CD4-positive, alpha-beta T cell treated with Interleukin-17A for 4 hours (primary cell): ENCODE measurements around the gene CXCR5.
A peak's percentile ranks its signal among the peaks of the same experiment; 100 is the strongest.

Experiments used
- DNase-seq: peaks from one replicate; pipeline ENCODE4 v3.0.0-alpha.2; 2020; ENCODE audit warnings: mixed read lengths

Gene CXCR5

DNA sequence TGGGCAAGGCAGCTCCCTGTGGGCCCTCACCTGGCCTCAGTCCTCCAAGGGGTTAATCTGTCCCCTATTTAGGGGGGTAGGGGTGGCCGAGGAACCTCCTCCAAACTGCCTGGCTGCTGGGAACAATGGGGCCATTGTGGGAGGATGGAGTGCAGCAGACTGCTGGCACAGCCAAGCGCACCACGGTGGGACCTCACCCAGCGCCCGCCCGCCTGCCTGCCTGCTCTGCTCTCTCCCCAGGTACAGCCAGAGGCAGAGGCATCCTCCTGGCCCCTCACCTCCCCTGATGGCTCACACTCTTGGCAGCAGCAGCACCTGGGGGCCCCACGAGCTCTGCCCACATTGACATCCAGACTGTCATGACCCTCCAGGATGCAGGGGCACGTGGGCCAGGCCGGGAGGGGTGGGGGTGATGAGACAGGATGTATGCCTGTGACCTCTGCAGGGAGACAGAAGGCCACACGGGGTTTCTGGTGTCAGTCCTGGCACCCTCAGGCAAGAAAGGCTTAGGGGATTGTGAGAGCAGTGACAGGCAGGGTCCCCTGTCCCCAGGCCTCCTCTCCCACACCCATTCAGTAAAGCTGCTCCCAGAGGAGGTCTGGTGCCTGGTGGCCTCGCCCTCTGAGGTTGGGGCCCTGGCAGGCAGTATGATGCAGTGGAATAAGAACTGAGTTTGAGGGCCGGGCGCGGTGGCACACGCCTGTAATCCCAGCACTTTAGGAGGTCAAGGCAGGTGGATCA lies 30.7 kb downstream of the CXCR5 start:
- DNase-seq: peak; percentile 89

- peak; percentile 10 for DNase-seq
These were observed 31.3 kb downstream of the CXCR5 start for GRCh38 chr11:118914987-118915386.

DNA sequence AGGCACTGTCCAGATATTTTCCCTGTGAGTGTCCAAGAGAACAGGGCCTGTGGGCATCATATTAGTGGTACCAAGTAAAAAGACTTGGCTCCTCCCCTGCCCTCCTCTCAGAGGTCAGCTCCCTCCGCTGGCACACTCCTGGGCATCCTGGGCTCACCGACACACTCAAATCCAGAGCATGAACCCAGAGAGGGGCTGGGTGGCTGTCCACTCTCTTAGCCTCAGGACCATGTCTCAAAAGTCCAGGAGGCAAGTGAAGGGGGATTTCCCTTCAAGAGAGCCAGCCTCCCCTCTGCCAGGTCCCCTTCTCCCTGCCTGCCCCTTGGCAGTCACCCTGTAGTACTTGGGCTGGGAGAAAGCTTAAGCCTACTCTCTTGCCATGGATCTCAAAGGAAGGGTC lies 31.7 kb downstream of the CXCR5 start:
- no peak for DNase-seq

DNA sequence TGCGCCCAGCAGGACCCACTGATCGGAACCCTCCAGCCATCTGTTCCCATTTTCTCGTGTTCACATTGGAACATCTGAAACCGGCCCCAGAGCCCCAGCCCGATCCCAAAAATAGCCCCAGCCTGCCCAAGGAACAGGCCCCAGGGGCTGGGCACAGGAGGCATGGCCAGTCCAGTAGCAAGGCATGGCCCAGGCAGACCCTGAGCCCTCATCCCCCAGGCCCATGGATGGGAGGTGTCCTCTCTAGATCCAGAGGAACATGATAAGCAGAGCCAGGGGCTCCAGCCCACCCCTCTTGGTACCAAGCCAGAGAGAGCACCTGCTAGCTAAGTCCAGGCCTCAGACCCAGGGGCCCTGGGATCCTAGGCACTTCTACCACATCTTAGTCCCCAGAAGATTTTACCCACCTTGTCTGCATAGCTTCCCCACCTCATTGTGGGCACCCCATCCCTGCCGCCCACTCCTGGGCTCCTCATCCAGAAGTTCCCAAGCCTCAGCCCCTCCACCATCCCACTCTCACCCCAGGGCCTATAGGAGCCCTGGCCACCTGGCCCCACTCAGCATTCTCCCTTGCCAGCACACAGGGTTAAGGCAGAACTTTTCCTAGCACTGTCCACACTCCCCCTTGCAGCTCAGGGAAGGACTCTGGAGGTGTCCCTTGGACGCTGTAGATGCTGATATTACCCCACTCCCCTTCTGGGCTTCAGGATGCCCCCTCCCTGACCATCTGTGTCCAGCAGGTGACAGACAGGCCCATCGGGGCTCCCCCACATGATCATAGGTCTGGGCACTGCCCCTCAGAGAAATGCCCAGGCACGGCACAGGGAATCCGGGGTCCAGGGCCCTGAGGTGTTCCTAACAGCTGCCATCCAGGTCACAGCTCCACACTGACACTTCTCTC lies 32.5 kb downstream of the CXCR5 start:
- DNase-seq: peak; percentile 4

- DNase-seq: peak; percentile 9
These were observed 33.2 kb downstream of the CXCR5 start for GRCh38 chr11:118916842-118917388.

DNA sequence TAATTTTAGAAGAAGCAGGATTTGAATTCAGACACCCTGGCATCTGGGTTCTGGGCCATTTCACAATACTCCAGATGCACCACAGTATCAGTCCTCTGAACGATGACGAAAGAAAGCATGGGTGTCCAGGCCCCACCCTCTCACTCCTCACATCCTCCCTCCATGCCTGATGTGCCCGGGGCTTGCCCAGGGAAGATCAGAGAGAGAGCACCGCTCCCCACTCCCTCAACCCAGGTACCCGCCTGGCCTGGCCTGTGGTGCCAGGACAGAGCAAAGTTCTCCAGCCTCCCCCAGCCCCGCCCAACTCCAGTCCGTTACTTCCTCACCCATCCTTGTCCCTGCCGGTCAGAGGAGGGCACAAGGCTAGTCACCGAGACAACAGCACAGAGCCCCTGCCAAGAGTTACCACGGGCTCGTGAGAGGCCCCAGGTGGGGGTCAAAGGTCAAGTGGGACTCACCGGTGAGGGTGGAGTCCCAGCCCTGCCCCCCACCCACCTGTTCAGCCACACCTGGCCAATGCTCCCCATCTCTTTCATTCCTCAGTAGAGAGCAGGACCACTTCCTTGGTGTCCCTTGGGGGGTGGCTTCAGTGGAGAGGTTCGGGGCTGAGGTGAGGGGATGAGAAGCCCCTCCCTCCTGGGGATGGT lies 33.9 kb downstream of the CXCR5 start:
- DNase-seq: peak; percentile 58

- peak; percentile 56 for DNase-seq
These were observed 34.5 kb downstream of the CXCR5 start for GRCh38 chr11:118918128-118918685.

- peak; percentile 62 for DNase-seq
These were observed 35.1 kb downstream of the CXCR5 start for GRCh38 chr11:118918686-118919280.

- peak; percentile 38 for DNase-seq
These were observed 37.6 kb downstream of the CXCR5 start for GRCh38 chr11:118921121-118921928.

DNA sequence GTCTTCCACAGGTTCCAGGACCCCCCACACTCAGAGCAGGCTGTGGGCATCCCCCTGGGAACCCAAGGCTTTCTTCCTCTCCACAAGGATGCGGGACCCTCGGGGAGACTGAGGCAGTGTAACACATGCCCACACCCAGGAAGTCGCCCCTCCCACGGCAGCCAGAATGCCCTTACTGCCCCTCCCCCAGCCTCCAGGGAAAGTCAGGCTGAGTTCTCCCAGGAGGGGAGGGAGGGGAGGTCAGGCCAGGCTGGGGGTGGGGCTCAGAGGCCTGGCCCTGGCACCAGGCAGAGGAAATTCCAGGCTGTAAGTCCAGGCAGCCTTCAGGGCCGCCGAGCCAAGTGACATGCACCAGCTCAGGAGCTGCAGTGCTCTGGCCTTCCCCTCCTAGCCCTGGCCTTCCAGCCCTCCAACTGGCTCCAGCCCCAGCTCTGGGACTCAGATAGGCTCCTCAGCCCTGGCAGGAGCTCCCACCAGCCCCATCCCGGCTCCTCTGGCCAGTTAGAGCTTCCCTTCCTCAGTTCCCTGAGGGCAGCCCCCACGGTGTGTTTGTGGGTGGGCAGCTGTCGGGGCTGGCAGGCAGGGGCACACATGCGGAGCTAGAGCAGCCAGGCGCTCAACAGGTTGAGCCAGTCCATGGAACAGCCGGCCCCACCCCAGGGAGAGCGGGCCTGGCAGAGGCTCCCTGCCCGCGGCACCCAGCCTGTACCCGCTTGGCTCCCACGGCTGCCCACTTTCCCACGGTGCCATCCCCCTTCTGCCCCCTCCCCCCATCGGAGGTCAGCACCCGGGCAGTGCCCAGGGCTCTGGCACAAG lies 38.4 kb downstream of the CXCR5 start:
- DNase-seq: peak; percentile 45

DNA sequence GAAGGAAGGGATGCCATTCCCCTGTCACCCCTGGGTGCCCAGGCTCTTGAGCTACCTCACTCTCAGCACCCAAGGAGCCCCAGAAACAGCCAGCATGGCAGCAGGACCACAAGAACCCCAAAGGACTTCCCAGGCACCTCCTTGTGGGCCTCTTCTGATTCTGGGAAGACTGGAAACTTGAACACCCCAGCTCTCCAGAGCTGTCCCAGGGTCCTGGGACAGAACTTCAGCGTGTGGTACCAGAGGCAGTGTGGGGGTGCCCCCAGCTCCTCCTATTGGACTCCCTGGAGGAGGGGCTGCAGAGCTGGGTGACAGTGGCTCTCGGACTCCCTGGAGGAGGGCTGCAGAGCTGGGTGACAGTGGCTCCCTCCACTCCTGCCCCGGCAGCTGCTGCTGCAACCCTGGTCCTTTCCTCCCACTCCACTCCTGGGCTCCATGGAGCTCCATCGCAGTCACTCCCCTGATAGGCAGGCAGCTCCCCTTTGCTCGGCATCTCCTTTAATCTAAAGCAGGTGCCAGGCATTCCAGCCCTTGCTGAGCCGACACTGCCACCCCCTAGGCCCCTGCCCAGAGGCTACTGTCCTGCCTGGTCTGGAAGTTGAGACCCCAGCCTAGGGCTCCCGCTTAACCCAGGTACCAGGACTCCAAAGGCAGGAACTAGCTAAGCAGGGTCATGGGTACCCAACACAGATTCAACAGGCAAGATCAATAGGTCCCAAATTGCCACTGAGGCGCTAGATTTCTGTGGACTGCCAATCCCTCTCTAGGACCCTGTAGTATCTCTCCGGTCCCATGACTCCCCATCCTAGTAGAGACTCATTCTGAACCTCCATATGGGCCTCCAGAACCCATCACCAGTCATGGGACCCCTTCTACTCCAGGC lies 39.3 kb downstream of the CXCR5 start:
- peak; percentile 39 for DNase-seq

DNA sequence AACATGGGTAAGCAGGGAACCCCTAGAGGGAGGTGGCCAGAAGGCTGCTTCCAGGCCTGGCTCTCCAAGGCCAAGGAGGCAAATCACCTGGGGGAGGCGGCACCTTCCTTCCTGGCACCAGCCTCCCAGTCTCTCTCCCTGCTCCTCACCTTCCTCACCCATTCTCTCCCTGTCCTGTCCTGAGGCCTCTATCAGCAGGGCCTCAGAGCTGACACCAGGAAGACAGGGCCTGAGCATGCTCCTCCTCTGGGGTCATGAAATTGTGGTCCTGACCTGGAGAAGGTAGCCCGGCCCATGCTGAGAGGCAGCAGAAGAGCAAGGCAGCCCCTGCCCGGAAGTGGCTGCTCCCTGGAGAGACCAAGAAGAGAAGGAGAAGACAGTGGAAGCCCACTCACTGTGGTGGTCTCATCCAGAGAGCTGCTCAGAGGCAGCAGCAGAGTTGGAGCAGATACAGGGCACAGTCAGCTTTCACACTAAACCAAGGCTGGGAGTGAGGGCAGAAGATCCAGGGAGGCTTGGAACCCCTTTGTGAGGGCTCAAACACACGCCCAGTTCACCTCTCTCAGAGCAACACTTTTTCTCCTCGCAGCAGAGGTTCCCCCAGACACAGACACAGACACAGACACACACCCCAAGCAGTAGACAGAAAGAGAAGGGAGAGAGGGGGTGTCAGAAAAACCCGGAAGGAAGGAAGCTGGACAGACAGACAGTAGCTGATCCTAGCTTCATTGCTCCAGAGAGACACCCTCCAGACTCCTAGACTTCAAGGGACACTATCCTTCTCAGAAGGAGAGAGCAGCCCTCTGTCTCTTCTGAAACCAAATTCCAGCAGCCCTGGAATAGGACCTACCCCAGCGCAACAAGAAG lies 40.3 kb downstream of the CXCR5 start:
- peak; percentile 67 for DNase-seq

DNA sequence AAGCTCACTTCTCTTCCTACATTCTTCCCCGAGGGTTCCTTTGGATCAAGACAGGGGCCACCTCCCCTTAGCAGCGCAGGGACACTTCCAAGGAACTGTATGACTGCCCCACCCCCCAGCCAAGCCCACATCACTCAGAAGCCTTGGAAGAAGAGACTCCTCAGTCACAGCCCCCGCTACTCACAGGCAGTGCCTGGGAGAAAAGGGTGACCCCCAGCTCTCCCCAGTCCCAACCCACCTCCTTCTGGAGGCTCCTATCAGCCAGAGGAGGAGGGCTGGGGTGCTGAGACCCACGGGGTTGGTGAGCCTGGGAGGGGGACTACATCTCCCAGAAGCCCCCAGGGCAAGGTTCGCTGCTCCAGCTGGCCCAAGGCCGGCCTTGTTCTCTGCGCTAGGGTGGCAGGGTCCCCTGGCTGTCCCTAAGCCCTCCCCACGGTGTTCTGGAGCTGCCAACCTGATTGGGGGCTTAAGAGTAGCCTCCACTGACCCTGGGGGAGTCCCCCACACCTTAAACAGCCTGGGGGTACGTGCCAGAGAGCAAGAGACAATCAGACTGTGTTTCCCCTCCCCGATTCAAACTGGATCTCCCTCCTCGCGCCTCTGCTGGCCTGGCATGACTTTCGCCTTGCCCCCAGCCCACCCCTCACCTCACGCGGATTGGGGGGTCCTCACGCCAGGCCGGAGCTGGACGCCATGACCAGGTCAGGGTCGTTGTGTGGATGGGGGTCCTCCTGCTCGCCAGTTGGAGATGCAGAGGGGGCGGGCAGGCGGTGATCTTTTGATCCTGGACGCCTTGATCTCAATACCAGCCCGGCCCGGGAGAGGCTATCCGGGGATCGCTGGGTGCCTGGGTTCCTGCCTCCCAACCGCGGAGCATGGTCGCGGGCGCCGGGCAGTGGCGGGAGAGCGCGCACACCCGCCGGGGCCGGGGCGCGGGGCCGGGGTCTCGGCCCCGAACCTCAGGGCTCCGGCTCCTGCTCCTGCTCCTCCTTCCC lies 41.2 kb downstream of the CXCR5 start:
- peak; percentile 60 for DNase-seq

DNA sequence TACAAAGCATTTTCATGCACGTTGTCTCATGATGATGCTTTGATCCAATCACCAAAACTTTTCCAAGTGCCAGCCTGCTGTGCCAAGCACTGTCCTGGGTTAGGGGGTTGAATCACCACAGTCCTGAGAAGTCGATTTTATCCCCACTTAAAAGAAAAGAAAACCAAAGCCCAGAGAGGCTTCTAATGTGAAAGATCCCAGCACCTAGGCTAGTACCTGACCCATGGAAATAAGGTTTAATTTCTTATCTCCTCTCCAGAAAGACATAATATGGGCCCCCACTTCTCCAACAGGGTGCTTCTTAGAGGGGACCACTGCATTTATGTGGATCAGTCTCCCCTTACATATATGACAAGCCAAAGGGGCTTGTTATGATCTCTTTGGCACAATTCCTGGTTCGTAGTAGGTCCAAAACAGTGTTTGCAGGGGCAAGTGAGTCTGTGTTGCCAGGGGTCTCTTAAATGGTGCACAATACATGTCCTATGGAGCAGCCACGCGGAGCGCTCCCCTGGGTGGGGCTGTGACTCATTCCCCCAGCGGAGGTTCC lies 43.9 kb downstream of the CXCR5 start:
- DNase-seq: peak; percentile 2

- DNase-seq: peak; percentile 94
These were observed 44.6 kb downstream of the CXCR5 start for GRCh38 chr11:118928101-118928869.

DNA sequence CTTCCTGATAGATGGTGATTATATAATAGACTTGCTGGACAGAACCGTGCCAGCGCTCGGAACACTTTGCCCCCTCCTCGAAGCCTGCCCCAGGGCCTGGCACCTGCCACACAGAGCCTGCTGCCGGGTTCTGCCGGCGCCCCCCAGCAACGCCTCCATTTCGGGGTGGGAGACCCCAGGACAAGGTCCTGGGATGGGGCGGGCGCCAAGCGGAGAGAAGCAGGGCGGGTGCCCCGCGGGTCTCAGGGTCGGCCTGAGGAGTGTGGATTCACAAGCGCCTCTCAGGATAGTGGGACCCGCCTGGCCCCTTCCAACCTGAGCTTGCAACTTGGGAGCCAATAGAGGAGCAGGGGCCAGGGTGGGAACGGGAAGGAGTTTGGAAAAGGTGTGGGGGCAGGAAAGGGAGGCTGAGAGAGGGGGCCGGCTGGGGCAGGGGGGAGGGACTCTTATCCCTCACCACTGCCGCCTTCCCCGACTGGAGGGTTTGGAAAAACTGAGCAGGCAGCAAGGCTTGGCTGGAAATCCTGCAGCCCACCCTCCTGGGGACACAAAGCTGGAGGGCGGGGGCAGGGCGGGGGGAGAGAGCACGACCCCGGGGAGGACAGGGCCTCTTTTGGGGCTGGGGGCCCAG lies 45.3 kb downstream of the CXCR5 start:
- peak; percentile 62 for DNase-seq
